ENCODE measurements around the gene FAM13A. TPM values are rescaled to one million over a fixed set of nuclear protein-coding genes. Genes with fewer than 3 reads are reported as not detected.

Gene FAM13A
- total RNA-seq, 3 donors from 2014 or later = 55.7 to 170 (median 118) TPM

DNA sequence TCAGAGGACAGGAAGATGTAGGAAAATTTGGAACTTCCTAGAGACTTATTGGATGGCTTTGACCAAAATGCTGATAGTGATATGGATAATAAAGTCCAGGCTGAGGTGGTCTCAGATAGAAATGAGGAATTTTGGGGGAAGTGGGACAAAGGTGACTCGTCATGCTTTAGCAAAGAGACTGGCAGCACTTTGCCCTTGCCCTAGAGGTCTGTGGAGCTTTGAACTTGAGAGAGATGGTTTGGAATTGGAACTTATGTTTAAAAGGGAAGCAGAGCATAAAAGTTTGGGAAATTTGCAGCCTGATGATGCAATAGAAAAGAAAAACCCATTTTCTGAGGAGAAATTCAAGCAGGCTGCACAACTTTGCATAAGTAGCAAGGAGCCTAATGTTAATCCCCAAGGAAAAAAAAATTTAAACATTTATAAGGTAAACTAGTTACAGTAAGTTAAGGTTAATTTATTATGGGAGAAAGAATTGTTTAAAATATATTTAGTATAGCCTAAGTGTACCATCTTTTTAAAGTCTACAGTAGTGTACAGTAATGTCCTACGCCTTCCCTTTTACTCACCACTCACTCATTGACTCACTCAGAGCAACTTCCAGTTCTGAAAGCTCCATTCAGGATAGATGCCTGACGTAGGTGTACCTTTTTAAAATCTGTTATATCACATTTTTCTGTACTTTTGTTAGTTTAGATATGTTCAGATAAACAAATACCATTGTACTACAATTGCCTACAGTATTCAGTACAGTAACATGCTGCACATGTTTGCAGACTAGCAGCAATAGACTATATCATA is 101.2 kb downstream of the FAM13A start:
- TF ChIP-seq POLR2AphosphoS5 (IDR thresholded peaks at IDR 0.05) (no peak), POLR2A (IDR thresholded peaks at IDR 0.05) (no peak)
- TF ChIP-seq, protein P1, sequence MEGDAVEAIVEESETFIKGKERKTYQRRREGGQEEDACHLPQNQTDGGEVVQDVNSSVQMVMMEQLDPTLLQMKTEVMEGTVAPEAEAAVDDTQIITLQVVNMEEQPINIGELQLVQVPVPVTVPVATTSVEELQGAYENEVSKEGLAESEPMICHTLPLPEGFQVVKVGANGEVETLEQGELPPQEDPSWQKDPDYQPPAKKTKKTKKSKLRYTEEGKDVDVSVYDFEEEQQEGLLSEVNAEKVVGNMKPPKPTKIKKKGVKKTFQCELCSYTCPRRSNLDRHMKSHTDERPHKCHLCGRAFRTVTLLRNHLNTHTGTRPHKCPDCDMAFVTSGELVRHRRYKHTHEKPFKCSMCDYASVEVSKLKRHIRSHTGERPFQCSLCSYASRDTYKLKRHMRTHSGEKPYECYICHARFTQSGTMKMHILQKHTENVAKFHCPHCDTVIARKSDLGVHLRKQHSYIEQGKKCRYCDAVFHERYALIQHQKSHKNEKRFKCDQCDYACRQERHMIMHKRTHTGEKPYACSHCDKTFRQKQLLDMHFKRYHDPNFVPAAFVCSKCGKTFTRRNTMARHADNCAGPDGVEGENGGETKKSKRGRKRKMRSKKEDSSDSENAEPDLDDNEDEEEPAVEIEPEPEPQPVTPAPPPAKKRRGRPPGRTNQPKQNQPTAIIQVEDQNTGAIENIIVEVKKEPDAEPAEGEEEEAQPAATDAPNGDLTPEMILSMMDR (IDR thresholded peaks at IDR 0.05) = no peak
- H3K27me3 ChIP-seq = no peaks in the 10 kb centered on the region

DNA sequence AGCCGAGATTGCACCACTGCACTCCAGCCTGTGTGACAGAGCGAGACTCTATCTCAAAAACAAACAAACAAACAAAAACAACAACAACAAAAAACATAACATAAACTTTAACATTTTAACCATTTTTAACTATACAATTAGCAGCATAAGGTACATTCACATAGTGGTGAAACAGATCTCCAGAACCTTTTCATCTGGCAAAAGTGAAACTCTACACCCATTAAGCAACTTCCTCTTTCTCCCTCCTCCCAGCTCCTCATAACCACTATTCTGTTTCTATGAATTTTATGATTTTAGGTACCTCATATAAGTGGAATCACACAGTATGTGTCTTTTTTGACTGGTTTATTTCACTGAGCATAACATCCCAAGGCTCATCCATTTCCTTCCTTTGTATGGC is 103.6 kb downstream of the FAM13A start:
- Histone ChIP-seq H3K9me3 (no peaks in the 10 kb centered on the region), H3K4me3 (no peak overlapping the region), H3K36me3 (no peaks in the 10 kb centered on the region), H3K4me1 (no peaks in the 10 kb centered on the region), H3K27ac (no peak overlapping the region), H3K27me3 (no peaks in the 10 kb centered on the region)
- intact Hi-C loops (cut with DNase I; ENCODE audit: low total_unique reads) = no loop called here
- TF ChIP-seq, protein P1 (IDR thresholded peaks at IDR 0.05) = no peak
- TF ChIP-seq POLR2AphosphoS5 (IDR thresholded peaks at IDR 0.05) = no peak
- TF ChIP-seq POLR2A (IDR thresholded peaks at IDR 0.05) = no peak
- DNase-seq (ENCODE audit: low spot score in 2 of 2) = no peak

More for the DNA sequence above, 101.2 kb downstream of the FAM13A start:
- Histone ChIP-seq H3K27ac (no peak overlapping the region), H3K9me3 (no peaks in the 10 kb centered on the region), H3K4me3 (no peak overlapping the region), H3K4me1 (no peaks in the 10 kb centered on the region), H3K36me3 (no peaks in the 10 kb centered on the region)
- no peak for DNase-seq (ENCODE audit: low spot score in 2 of 2)
- intact Hi-C loops (cut with DNase I; ENCODE audit: low total_unique reads) = no loop called here

DNA sequence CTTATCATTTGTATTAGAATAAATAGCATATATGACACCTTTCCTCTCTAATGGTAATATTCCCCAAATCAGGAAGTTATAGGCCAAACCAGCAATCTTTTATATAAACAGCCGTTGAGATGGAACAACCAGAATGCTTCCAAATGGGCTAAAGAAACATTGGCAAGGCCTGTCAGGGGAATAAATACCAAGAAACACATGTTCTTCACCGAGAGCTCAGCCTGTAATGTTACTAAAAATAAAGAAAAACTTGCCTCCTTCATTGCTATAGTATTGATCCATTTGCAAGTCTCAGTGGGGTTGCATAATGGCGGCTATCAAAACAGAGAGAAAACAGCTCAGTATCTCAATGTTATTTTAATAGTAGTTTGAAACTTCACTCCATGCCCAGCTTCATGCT is 104.9 kb downstream of the FAM13A start:
- no peak for TF ChIP-seq POLR2AphosphoS5 (IDR thresholded peaks at IDR 0.05)
- no peak overlapping the region for H3K4me3 ChIP-seq
- intact Hi-C loops (cut with DNase I; ENCODE audit: low total_unique reads) = no loop called here
- H3K27me3 ChIP-seq = no peaks in the 10 kb centered on the region
- H3K36me3 ChIP-seq = no peaks in the 10 kb centered on the region
- H3K9me3 ChIP-seq = no peaks in the 10 kb centered on the region
- H3K27ac ChIP-seq = no peak overlapping the region
- H3K4me1 ChIP-seq = no peaks in the 10 kb centered on the region
- DNase-seq (ENCODE audit: low spot score in 2 of 2) = no peak

DNA sequence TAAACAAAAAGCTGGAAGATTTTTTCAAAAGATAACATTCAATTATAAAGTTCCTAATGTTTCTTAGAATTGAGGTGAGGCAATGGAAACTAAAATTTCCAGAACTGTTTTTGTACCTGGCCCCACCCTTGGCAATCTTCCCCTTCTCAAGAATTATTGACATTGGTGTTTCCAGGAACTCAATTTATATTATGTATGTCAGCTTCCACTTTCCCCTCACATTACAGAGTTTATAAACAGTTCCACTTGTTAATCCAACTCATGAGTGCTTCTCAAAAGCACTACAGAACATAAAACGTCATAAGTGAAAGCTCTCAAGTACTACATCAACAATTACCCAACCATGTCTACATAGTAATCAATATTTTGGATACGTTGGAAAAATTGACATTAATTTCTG is 107.4 kb downstream of the FAM13A start:
- intact Hi-C loops (cut with DNase I; ENCODE audit: low total_unique reads) = no loop called here
- Histone ChIP-seq H3K4me3 (no peak overlapping the region), H3K9me3 (no peaks in the 10 kb centered on the region), H3K36me3 (no peaks in the 10 kb centered on the region), H3K27me3 (no peaks in the 10 kb centered on the region), H3K4me1 (no peaks in the 10 kb centered on the region), H3K27ac (no peak overlapping the region)
- no peak for TF ChIP-seq POLR2AphosphoS5 (IDR thresholded peaks at IDR 0.05)
- TF ChIP-seq, protein P1 (IDR thresholded peaks at IDR 0.05) = no peak
- TF ChIP-seq POLR2A (IDR thresholded peaks at IDR 0.05) = no peak
- DNase-seq (ENCODE audit: low spot score in 2 of 2) = no peak

DNA sequence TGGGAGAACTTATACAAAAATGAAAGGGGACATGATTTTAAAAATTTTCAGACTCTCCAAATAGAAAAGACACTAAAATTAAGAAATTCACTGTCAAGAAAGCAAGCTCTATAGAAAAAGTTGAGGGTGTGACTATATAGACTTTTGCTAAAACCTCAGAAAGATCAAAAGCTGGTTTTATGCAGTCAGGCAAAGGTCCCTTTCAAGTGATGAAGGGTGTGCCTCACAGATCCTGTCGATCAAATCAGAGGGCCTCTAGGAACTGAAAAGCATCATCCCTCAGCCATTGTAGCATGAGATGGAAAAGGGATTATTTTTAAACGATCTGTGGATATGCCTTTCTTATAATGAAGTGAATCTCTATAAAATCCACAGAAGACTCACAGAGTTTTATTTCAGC is 116.5 kb downstream of the FAM13A start:
- no peak overlapping the region for H3K27ac ChIP-seq
- TF ChIP-seq POLR2A (IDR thresholded peaks at IDR 0.05) = no peak
- TF ChIP-seq, protein P1 (IDR thresholded peaks at IDR 0.05) = no peak
- no peak for TF ChIP-seq POLR2AphosphoS5 (IDR thresholded peaks at IDR 0.05)
- no peak overlapping the region for H3K4me3 ChIP-seq
- H3K4me1 ChIP-seq = no peaks in the 10 kb centered on the region
- intact Hi-C loops (cut with DNase I; ENCODE audit: low total_unique reads) = no loop called here
- no peaks in the 10 kb centered on the region for H3K9me3 ChIP-seq
- H3K36me3 ChIP-seq = no peaks in the 10 kb centered on the region
- no peaks in the 10 kb centered on the region for H3K27me3 ChIP-seq
- DNase-seq (ENCODE audit: low spot score in 2 of 2) = no peak

All from breast epithelium (tissue), 4 donors.